Endodermal cell (in vitro differentiated cells): ENCODE data around the gene COL24A1. TPM values are rescaled to one million over a fixed set of nuclear protein-coding genes. Genes with fewer than 3 reads are reported as not detected.
"Not testable (repeated sequence)": the region's sequence is repeated elsewhere in the genome, so short reads cannot be mapped to it uniquely, and the experiment has no call there.

Source experiments
- DNase-seq: peaks from one replicate; pipeline ENCODE4 v3.0.0-alpha.2; 2017
- H3K27ac ChIP-seq: 2 replicates; pipeline ENCODE4 v1.5.1; 2013; ENCODE audit warnings: mild to moderate bottlenecking, low read depth, low read length, moderate library complexity
- H3K27me3 ChIP-seq: 2 replicates; pipeline ENCODE4 v1.6.1; 2013; ENCODE audit warnings: mild to moderate bottlenecking, low read length, moderate library complexity; ENCODE audit not compliant: insufficient read depth, control insufficient read depth, poor library complexity, severe bottlenecking
- H3K36me3 ChIP-seq: 2 replicates; pipeline ENCODE4 v1.7.0; 2013; ENCODE audit warnings: mild to moderate bottlenecking, low read length, moderate library complexity; ENCODE audit not compliant: control insufficient read depth, insufficient read depth
- H3K4me1 ChIP-seq: one replicate; pipeline ENCODE4 v1.7.0; 2013; ENCODE audit warnings: low read length; ENCODE audit not compliant: control insufficient read depth, insufficient read depth
- H3K4me3 ChIP-seq: 2 replicates; pipeline ENCODE4 v1.5.1; 2013; ENCODE audit warnings: mild to moderate bottlenecking, low read length, moderate library complexity
- H3K9ac ChIP-seq: 2 replicates; pipeline ENCODE4 v1.6.1; 2013; ENCODE audit warnings: mild to moderate bottlenecking, low read length, moderate library complexity; ENCODE audit not compliant: poor library complexity, severe bottlenecking; ENCODE audit errors: extremely low read depth
- H3K9me3 ChIP-seq: 2 replicates; pipeline ENCODE4 v1.6.1; 2013; ENCODE audit warnings: mild to moderate bottlenecking, low read length, moderate library complexity; ENCODE audit not compliant: control insufficient read depth
- H3K27ac Mint-ChIP-seq: 2 replicates; pipeline ENCODE4 v1.8.0; 2020; ENCODE audit warnings: mixed read lengths
- H3K27me3 Mint-ChIP-seq: 2 replicates; pipeline ENCODE4 v1.8.0; 2021; ENCODE audit warnings: mild to moderate bottlenecking, mixed read lengths; ENCODE audit not compliant: insufficient read depth
- H3K36me3 Mint-ChIP-seq: 2 replicates; pipeline ENCODE4 v1.8.0; 2020; ENCODE audit warnings: low read depth, mixed read lengths
- H3K4me1 Mint-ChIP-seq: 2 replicates; pipeline ENCODE4 v1.8.0; 2020; ENCODE audit warnings: mixed read lengths
- H3K4me3 Mint-ChIP-seq: 2 replicates; pipeline ENCODE4 v1.8.0; 2020; ENCODE audit warnings: mild to moderate bottlenecking, moderate library complexity, mixed read lengths
- H3K9me3 Mint-ChIP-seq: 2 replicates; pipeline ENCODE4 v1.8.0; 2020; ENCODE audit warnings: mild to moderate bottlenecking, mixed read lengths
- CTCF ChIP-seq: fragments of 200-600 bp; sonication (generic); conservative IDR thresholded peaks from 2 replicates; pipeline ENCODE4 v1.5.0; 2021; ENCODE audit warnings: antibody characterized with exemption, mild to moderate bottlenecking
- WGBS, 2 experiments: methylation state at CpG; one replicate each; pipeline versions ENCODE4 v1.1.5 to v1.1.7; 2013; ENCODE audit warnings: missing lambda C conversion rate in 2 of 2, mixed read lengths in 1 of 2; ENCODE audit not compliant: insufficient coverage in 1 of 2, insufficient read length in 1 of 2; 5-methylcytosine and 5-hydroxymethylcytosine counted together
- total RNA-seq, 2 donors: library from RNA; stranded (reverse); fragmentation: NEBNext Ultra II Directional in 1 of 2; extraction: Animal tissue kit (Norgen Biotek cat#: 25700) in 1 of 2; gene quantifications; 2 replicates in 1 of 2; 3 replicates in 1 of 2; pipeline ENCODE4 v1.2.1, GENCODE V29; 2021

Gene COL24A1
- total RNA-seq, 2 donors from 2014 or later = 0.84 to 0.95 TPM

DNA sequence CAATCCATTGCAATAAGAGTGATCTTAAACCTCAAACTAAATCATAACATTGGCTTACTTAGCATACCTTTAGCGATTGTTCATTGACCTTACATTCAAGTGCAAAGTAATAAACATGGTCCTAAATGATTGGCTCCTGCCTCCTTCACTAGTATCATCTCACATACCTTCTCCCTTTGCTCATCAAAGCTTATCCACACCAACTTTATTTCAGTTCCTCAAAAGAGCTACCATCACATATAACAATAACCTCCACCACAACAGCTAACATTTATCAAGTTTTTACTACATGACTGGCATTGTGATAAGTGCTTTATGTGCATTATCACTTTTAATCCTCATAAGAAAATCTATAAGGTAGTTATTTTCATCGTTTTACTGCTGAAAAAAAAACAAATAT is 198.8 kb downstream of the COL24A1 start:
- whole genome bisulfite sequencing, 2 experiments = 80 to 100% methylated on average over 1 of the region's 2 CpGs

GRCh38 chr1:85955218-85955617 is 201.4 kb downstream of the COL24A1 start:
- H3K27ac Mint-ChIP-seq, H3K36me3 Mint-ChIP-seq, H3K9me3 Mint-ChIP-seq: not testable (repeated sequence)

More for the DNA sequence above, 198.8 kb downstream of the COL24A1 start:
- H3K9me3 Mint-ChIP-seq = no peaks in the 10 kb centered on the region
- Histone ChIP-seq H3K27ac (no peak overlapping the region), H3K4me1 (no peaks in the 10 kb centered on the region), H3K4me3 (no peak overlapping the region), H3K36me3 (no peaks in the 10 kb centered on the region), H3K9me3 (no peaks in the 10 kb centered on the region), H3K9ac (no peak overlapping the region), H3K27me3 (no peaks in the 10 kb centered on the region)
- no peak overlapping the region for H3K27ac Mint-ChIP-seq
- no peak for DNase-seq
- no peaks in the 10 kb centered on the region for H3K4me1 Mint-ChIP-seq
- no peaks in the 10 kb centered on the region for H3K27me3 Mint-ChIP-seq
- no peak for TF ChIP-seq CTCF
- H3K36me3 Mint-ChIP-seq = no peaks in the 10 kb centered on the region
- H3K4me3 Mint-ChIP-seq = no peak overlapping the region

DNA sequence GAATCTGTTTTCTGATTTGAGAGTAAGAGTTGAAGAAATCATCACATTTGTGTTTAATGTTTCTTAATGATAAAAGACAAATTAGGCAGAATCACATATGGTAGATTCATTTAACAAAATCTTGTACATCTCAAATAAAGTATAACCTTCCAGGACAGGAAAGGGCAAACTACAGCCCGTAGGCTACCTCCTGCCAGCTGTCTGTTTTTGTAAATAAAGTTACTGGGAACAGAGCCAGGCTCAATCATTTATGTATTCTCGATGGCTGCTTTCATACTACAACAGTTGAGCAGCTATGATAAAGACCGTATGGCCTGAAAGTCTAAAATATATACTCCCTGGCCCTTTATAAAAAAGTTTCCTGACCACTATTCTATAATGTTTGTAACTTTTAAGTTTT is 204.1 kb downstream of the COL24A1 start:
- Histone ChIP-seq H3K36me3 (no peaks in the 10 kb centered on the region), H3K4me3 (no peak overlapping the region), H3K4me1 (no peaks in the 10 kb centered on the region), H3K9ac (no peak overlapping the region), H3K9me3 (no peaks in the 10 kb centered on the region), H3K27ac (no peak overlapping the region), H3K27me3 (no peaks in the 10 kb centered on the region)
- no peak overlapping the region for H3K4me3 Mint-ChIP-seq
- no peak for DNase-seq
- H3K27ac Mint-ChIP-seq = no peak overlapping the region
- H3K36me3 Mint-ChIP-seq = no peaks in the 10 kb centered on the region
- WGBS, 2 experiments = 79 to 93% methylated on average over 3 of the region's 3 CpGs
- H3K9me3 Mint-ChIP-seq = no peaks in the 10 kb centered on the region
- no peaks in the 10 kb centered on the region for H3K27me3 Mint-ChIP-seq
- H3K4me1 Mint-ChIP-seq = no peaks in the 10 kb centered on the region
- TF ChIP-seq CTCF = no peak

More at GRCh38 chr1:85955218-85955617, 201.4 kb downstream of the COL24A1 start:
- H3K4me3 Mint-ChIP-seq, H3K27ac ChIP-seq, H3K4me1 ChIP-seq, DNase-seq, H3K27me3 Mint-ChIP-seq, H3K36me3 ChIP-seq, H3K9ac ChIP-seq, H3K4me3 ChIP-seq, H3K9me3 ChIP-seq, H3K27me3 ChIP-seq, H3K4me1 Mint-ChIP-seq: not testable (repeated sequence)
- 88% methylated on average over 5 to 7 of the region's 7 CpGs for WGBS, 2 experiments

DNA sequence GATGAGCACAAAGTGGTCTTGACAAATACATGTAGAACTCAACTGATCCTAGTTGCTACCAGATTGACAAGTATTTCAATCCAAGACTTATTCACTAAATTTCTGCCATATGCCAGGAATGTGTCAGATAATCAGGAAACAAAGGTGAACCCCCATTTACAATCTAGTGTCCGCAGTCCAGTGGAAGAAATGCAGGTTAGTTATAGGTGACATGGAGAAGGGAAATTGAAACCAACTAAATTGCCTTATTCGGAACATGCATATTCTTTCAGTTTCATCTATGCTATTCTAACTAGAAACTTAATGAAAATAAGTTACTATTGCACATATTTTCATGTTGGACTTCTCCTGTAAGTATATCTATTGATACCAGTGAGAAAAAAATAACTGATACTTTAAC is 209.4 kb downstream of the COL24A1 start:
- Mint-ChIP-seq H3K27ac (no peak overlapping the region), H3K36me3 (no peaks in the 10 kb centered on the region), H3K4me3 (no peak overlapping the region), H3K4me1 (no peaks in the 10 kb centered on the region), H3K9me3 (no peaks in the 10 kb centered on the region), H3K27me3 (no peaks in the 10 kb centered on the region)
- H3K4me1 ChIP-seq = no peaks in the 10 kb centered on the region
- WGBS, 2 experiments = 97% methylated on average over 2 of the region's 2 CpGs; no CpG with 5 or more reads in 1 of the 2 experiments
- no peak overlapping the region for H3K4me3 ChIP-seq
- no peak overlapping the region for H3K27ac ChIP-seq
- DNase-seq = no peak
- TF ChIP-seq CTCF = no peak
- no peaks in the 10 kb centered on the region for H3K36me3 ChIP-seq
- no peak overlapping the region for H3K9ac ChIP-seq
- H3K9me3 ChIP-seq = no peaks in the 10 kb centered on the region
- H3K27me3 ChIP-seq = no peaks in the 10 kb centered on the region
